IMR-90 (cell line): Measurements from ENCODE around the gene CDKAL1. TPM values are rescaled to one million over a fixed set of nuclear protein-coding genes. Genes with fewer than 3 reads are reported as not detected.

Experiments
- ATAC-seq: fragments of 200-7000 bp; cut with Tn5 transposase; 2 replicates; pipeline ENCODE4 v1.9.1; 2020; ENCODE audit warnings: low read depth, mild to moderate bottlenecking, moderate library complexity
- BruUV-seq: library from RNA; stranded (reverse); fragments of 400-500 nt; replicated peaks from 2 replicates; lab custom pipeline; 2021; lab: Mats Ljungman, UMichigan
- CTCF ChIA-PET: fragments of 300-600 bp; formaldehyde crosslinking; extraction: SDS; loops from one replicate; lab custom pipeline; 2021; ENCODE audit warnings: antibody characterized with exemption; lab: Yijun Ruan, JAX
- POLR2A ChIA-PET: fragments of 300-600 bp; sonication (Branson Sonifier 250); formaldehyde crosslinking; loops from one replicate; lab custom pipeline; 2022; ENCODE audit warnings: antibody characterized with exemption; ENCODE audit not compliant: unreplicated experiment; lab: Charles Lee
- DNase-seq: peaks from one replicate; pipeline ENCODE4 v3.0.0; 2013
- H2AFZ ChIP-seq: replicated peaks from 2 replicates; pipeline ENCODE3; 2013; ENCODE audit warnings: low read length, mild to moderate bottlenecking; ENCODE audit not compliant: poor library complexity
- H2AK5ac ChIP-seq: 2 replicates; pipeline ENCODE4 v1.6.1; 2013; ENCODE audit warnings: low read depth, low read length, inconsistent platforms
- H2AK9ac ChIP-seq: replicated peaks from 2 replicates; pipeline ENCODE3; 2013; ENCODE audit warnings: mild to moderate bottlenecking, low read depth, low read length, moderate library complexity; ENCODE audit not compliant: poor library complexity
- H2BK120ac ChIP-seq: 2 replicates; pipeline ENCODE4 v1.6.1; 2013; ENCODE audit warnings: low read depth, low read length, inconsistent platforms
- H2BK15ac ChIP-seq: 3 replicates; pipeline ENCODE4 v1.6.1; 2013; ENCODE audit warnings: low read depth, low read length, inconsistent platforms
- H2BK20ac ChIP-seq: 2 replicates; pipeline ENCODE4 v1.6.1; 2013; ENCODE audit warnings: low read depth, mild to moderate bottlenecking, inconsistent platforms, low read length, moderate library complexity
- H2BK5ac ChIP-seq: 2 replicates; pipeline ENCODE4 v1.6.1; 2013; ENCODE audit warnings: mild to moderate bottlenecking, low read depth, low read length, inconsistent platforms; ENCODE audit not compliant: poor library complexity, severe bottlenecking
- H3K14ac ChIP-seq: replicated peaks from 2 replicates; pipeline ENCODE4 v1.6.1; 2013; ENCODE audit warnings: low read depth, low read length, inconsistent platforms
- H3K18ac ChIP-seq: 2 replicates; pipeline ENCODE4 v1.6.1; 2013; ENCODE audit warnings: low read depth, low read length, control low read depth
- H3K23ac ChIP-seq: 2 replicates; pipeline ENCODE4 v1.6.1; 2013; ENCODE audit warnings: low read depth, low read length, inconsistent platforms
- H3K27ac ChIP-seq: 2 replicates; pipeline ENCODE4 v1.5.1; 2013; ENCODE audit warnings: mild to moderate bottlenecking, control low read depth, low read length; ENCODE audit not compliant: insufficient read depth
- H3K27me3 ChIP-seq: 2 replicates; pipeline ENCODE4 v1.6.1; 2013; ENCODE audit warnings: low read length; ENCODE audit not compliant: control insufficient read depth, insufficient read depth
- H3K36me3 ChIP-seq: 2 replicates; pipeline ENCODE4 v1.6.1; 2013; ENCODE audit warnings: low read length, mixed read lengths; ENCODE audit not compliant: control insufficient read depth, insufficient read depth
- H3K4ac ChIP-seq: 2 replicates; pipeline ENCODE4 v1.6.1; 2013; ENCODE audit warnings: low read depth, low read length, inconsistent platforms
- H3K4me1 ChIP-seq: 2 replicates; pipeline ENCODE4 v1.6.1; 2013; ENCODE audit warnings: low read length, mixed read lengths; ENCODE audit not compliant: control insufficient read depth, insufficient read depth
- H3K4me2 ChIP-seq: 2 replicates; pipeline ENCODE4 v1.6.1; 2013; ENCODE audit warnings: low read depth, mild to moderate bottlenecking, control low read depth, low read length, moderate library complexity
- H3K4me3 ChIP-seq: 2 replicates; pipeline ENCODE4 v1.5.1; 2013; ENCODE audit warnings: low read depth, mild to moderate bottlenecking, control low read depth, low read length, moderate library complexity; ENCODE audit not compliant: insufficient read depth
- H3K56ac ChIP-seq: 2 replicates; pipeline ENCODE4 v1.6.1; 2013; ENCODE audit warnings: low read length, inconsistent platforms; ENCODE audit not compliant: insufficient read depth; ENCODE audit errors: extremely low read depth
- H3K79me1 ChIP-seq, 2 experiments: 2 replicates each; pipeline ENCODE4 v1.6.1; 2013; ENCODE audit warnings: low read length in 2 of 2, inconsistent platforms in 1 of 2, low read depth in 1 of 2
- H3K9ac ChIP-seq: 2 replicates; pipeline ENCODE4 v1.6.1; 2013; ENCODE audit warnings: low read depth, low read length, control low read depth
- H3K9me1 ChIP-seq: 2 replicates; pipeline ENCODE4 v1.6.1; 2013; ENCODE audit warnings: low read length, inconsistent platforms; ENCODE audit not compliant: insufficient read depth
- H3K9me3 ChIP-seq: 2 replicates; pipeline ENCODE4 v1.6.1; 2013; ENCODE audit warnings: low read length; ENCODE audit not compliant: control insufficient read depth, insufficient read depth
- H4K20me1 ChIP-seq: 2 replicates; pipeline ENCODE4 v1.6.1; 2013; ENCODE audit warnings: low read length, inconsistent platforms; ENCODE audit not compliant: insufficient read depth
- H4K5ac ChIP-seq: 2 replicates; pipeline ENCODE4 v1.6.1; 2013; ENCODE audit warnings: mild to moderate bottlenecking, low read depth, low read length, control low read depth
- H4K8ac ChIP-seq, 2 experiments: 2 replicates each; pipeline ENCODE4 v1.6.1; 2013; ENCODE audit warnings: low read depth in 2 of 2, low read length in 2 of 2, control low read depth in 1 of 2, inconsistent platforms in 1 of 2
- H4K91ac ChIP-seq: 2 replicates; pipeline ENCODE4 v1.6.1; 2013; ENCODE audit warnings: low read depth, low read length, inconsistent platforms; ENCODE audit not compliant: insufficient read depth
- FOS ChIP-seq: fragments of 150-350 bp; IDR thresholded peaks from 2 replicates; pipeline ENCODE4 v1.6.1; 2016; ENCODE audit warnings: low read depth, low read length
- MAFK ChIP-seq: IDR thresholded peaks from 2 replicates; pipeline ENCODE4 v1.6.1; 2012; ENCODE audit warnings: low read depth, low read length, improper control_type of control experiment
- MXI1 ChIP-seq: IDR thresholded peaks from 2 replicates; pipeline ENCODE4 v1.6.1; 2012; ENCODE audit warnings: low read depth, mild to moderate bottlenecking, low read length, moderate library complexity, borderline replicate concordance
- NFE2L2 ChIP-seq: fragments of 150-350 bp; IDR thresholded peaks from 2 replicates; pipeline ENCODE4 v1.6.1; 2016; ENCODE audit warnings: low read depth, mild to moderate bottlenecking, low read length
- RAD21 ChIP-seq: IDR thresholded peaks from 2 replicates; pipeline ENCODE4 v1.6.1; 2012; ENCODE audit warnings: low read length, improper control_type of control experiment
- RFX5 ChIP-seq: IDR thresholded peaks from 2 replicates; pipeline ENCODE4 v1.8.0; 2012; ENCODE audit warnings: low read depth, mild to moderate bottlenecking, low read length, moderate library complexity
- SMC3 ChIP-seq: fragments of 150-350 bp; IDR thresholded peaks from 2 replicates; pipeline ENCODE4 v1.6.1; 2016; ENCODE audit warnings: low read depth, mild to moderate bottlenecking, antibody characterized with exemption, low read length, moderate library complexity
- WGBS, 2 experiments: methylation state at CpG; one replicate each; pipeline versions ENCODE4 v1.1.5 to v1.1.7; 2013; ENCODE audit warnings: missing lambda C conversion rate in 2 of 2; ENCODE audit not compliant: insufficient read length in 1 of 2; ENCODE audit errors: extremely low coverage in 2 of 2; 5-methylcytosine and 5-hydroxymethylcytosine counted together
- dilution Hi-C: fragments of 300-500 bp; cut with HindIII; formaldehyde crosslinking; loops from one replicate; pipeline ENCODE4 v1.14.3; 2018; ENCODE audit warnings: low sequenced_read_pairs; ENCODE audit not compliant: unreplicated experiment
- in situ Hi-C: fragments of 300-500 bp; cut with MboI; formaldehyde crosslinking; loops from 3 replicates; pipeline ENCODE4 v1.14.3; 2019; ENCODE audit warnings: low sequenced_read_pairs, inconsistent platforms, mixed read lengths
- intact Hi-C: fragments of 100-400 bp; cut with micrococcal nuclease; formaldehyde crosslinking; loops from 2 replicates; pipeline ENCODE4 v1.10.0; 2022
- polyA plus RNA-seq, 3 experiments: library from polyadenylated mRNA; depleted of rRNA; stranded (reverse); fragments of >200 nt; gene quantifications; 2 replicates each; pipeline ENCODE4 v1.2.3, GENCODE V29; 2012; ENCODE audit warnings: low replicate concordance in 1 of 3
- total RNA-seq: library from RNA; depleted of rRNA; stranded (reverse); fragments of >200 nt; gene quantifications from 2 replicates; pipeline ENCODE4 v1.2.3, GENCODE V29; 2012

The CDKAL1 gene
- total and polyA plus RNA-seq, 2 of the 4 experiments (the other 2 are of a cell fraction) = 3.7 to 13.1 TPM

DNA sequence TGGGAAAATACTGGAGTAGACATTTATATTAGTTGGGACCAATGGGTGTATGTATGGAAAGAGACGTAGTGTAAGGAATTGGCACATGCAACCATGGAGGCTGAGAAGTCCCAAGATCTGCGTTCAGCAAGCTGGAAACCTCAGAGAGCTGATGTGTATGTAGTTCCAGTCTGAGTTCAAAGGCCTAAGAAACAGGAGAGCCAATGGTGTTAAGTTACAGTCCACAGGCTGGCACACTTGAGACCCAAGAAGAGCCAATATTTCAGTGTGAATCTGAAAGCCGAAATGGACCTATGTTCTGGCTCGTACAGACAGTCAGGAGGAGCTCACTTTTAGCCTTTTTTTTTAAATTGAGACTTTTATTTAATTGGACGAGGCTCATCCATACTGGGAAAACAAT is 244.2 kb downstream of the CDKAL1 start:
- Histone ChIP-seq H3K79me1 (no peaks in the 10 kb centered on the region), H2AK5ac (no peak overlapping the region), H3K4me1 (no peaks in the 10 kb centered on the region), H3K4ac (no peak overlapping the region), H4K20me1 (no peaks in the 10 kb centered on the region), H2BK120ac (no peak overlapping the region), H2BK15ac (no peak overlapping the region), H3K18ac (no peak overlapping the region), H3K56ac (no peak overlapping the region), H3K27ac (no peak overlapping the region), H3K9me3 (no peaks in the 10 kb centered on the region), H2BK20ac (no peak overlapping the region), H3K9ac (no peak overlapping the region), H3K36me3 (no peaks in the 10 kb centered on the region), H3K9me1 (no peaks in the 10 kb centered on the region; the same call in 1 of the 2 replicates), H4K8ac (no peak overlapping the region), H2AFZ (no peak overlapping the region), H4K5ac (no peak overlapping the region), H3K27me3 (no peaks in the 10 kb centered on the region), H3K4me3 (no peak overlapping the region), H2BK5ac (no peak overlapping the region), H4K91ac (no peak overlapping the region), H2AK9ac (no peak overlapping the region), H3K4me2 (no peak overlapping the region), H3K14ac (no peak overlapping the region), H3K23ac (no peak overlapping the region)
- 100% methylated on average over 2 of the region's 5 CpGs; no CpG with 5 or more reads in 1 of the 2 experiments for WGBS, 2 experiments
- DNase-seq (no peak), ATAC-seq (no peak)
- BruUV-seq = no TSS peak
- in situ Hi-C loops (no loop called here), intact Hi-C loops (no loop called here), dilution Hi-C loops (no loop called here)
- CTCF ChIA-PET = interaction anchor here (1.2 kb wide), 1 partner anchor 11 kb away, joined by 3 read pairs; no protein-coding TSS in a partner anchor
- no peak for TF ChIP-seq MAFK
- no peak for TF ChIP-seq FOS
- no peak for TF ChIP-seq MXI1
- TF ChIP-seq NFE2L2 = no peak
- TF ChIP-seq RAD21 = no peak
- TF ChIP-seq RFX5 = no peak
- no peak for TF ChIP-seq SMC3
- POLR2A ChIA-PET = no interaction called here
